Measurements from ENCODE around the gene OGN.

OGN gene

DNA sequence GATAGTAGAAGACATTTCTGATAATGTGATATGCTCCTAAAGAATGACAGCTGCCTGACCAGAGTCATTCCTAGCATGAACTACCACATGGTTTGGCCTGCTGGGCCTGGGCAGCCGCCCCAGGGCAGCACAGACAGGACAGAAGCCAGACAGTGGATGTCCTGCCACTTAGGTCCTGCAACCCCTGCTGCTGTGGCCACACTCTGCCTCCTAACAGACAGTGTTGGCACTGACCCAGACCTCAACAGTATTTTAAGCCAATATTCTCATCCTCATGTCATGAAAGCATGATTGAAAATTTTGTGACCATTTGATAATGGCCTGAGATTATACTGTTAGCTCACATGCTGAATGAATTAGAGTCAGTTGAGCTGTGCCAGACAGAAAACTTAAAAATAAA, 62.8 kb downstream of the OGN start:
- H4K20me1 ChIP-seq (ENCODE audit: control insufficient read depth, insufficient read depth, low read depth, low read length), result no peaks in the 10 kb centered on the region
- no peaks in the 10 kb centered on the region for H3F3A ChIP-seq (ENCODE audit: control insufficient read depth, insufficient read depth)
- no peaks in the 10 kb centered on the region for H3K79me2 ChIP-seq (ENCODE audit: control insufficient read depth, low read length)
- H3K4me1 ChIP-seq (ENCODE audit: control insufficient read depth, low read length), result no peaks in the 10 kb centered on the region
- TF ChIP-seq EZH2phosphoT487 (IDR thresholded peaks at IDR 0.05; ENCODE audit: borderline replicate concordance, low read length), result no peak
- TF ChIP-seq, protein P1, sequence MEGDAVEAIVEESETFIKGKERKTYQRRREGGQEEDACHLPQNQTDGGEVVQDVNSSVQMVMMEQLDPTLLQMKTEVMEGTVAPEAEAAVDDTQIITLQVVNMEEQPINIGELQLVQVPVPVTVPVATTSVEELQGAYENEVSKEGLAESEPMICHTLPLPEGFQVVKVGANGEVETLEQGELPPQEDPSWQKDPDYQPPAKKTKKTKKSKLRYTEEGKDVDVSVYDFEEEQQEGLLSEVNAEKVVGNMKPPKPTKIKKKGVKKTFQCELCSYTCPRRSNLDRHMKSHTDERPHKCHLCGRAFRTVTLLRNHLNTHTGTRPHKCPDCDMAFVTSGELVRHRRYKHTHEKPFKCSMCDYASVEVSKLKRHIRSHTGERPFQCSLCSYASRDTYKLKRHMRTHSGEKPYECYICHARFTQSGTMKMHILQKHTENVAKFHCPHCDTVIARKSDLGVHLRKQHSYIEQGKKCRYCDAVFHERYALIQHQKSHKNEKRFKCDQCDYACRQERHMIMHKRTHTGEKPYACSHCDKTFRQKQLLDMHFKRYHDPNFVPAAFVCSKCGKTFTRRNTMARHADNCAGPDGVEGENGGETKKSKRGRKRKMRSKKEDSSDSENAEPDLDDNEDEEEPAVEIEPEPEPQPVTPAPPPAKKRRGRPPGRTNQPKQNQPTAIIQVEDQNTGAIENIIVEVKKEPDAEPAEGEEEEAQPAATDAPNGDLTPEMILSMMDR (IDR thresholded peaks at IDR 0.05; ENCODE audit: low read depth, low read length, poor library complexity, severe bottlenecking), result no peak
- H3K9me3 ChIP-seq (ENCODE audit: control insufficient read depth, insufficient read depth, low read length), result peaks cover 8% of the 10 kb centered on the region; the same call in 1 of the 2 replicates
- no peak overlapping the region for H3K4me2 ChIP-seq (ENCODE audit: low read length)
- no peaks in the 10 kb centered on the region for H3K27me3 ChIP-seq (ENCODE audit: control insufficient read depth, low read length)
- H3K27ac ChIP-seq (ENCODE audit: low read depth, low read length), result no peak overlapping the region
- no peaks in the 10 kb centered on the region for H3K9me2 ChIP-seq (replicated peaks; ENCODE audit: control insufficient read depth, low read length)
- H3K36me3 ChIP-seq (ENCODE audit: control insufficient read depth, low read length), result peaks cover 63% of the 10 kb centered on the region
- no peak overlapping the region for H3K4me3 ChIP-seq (ENCODE audit: low read length)

DNA sequence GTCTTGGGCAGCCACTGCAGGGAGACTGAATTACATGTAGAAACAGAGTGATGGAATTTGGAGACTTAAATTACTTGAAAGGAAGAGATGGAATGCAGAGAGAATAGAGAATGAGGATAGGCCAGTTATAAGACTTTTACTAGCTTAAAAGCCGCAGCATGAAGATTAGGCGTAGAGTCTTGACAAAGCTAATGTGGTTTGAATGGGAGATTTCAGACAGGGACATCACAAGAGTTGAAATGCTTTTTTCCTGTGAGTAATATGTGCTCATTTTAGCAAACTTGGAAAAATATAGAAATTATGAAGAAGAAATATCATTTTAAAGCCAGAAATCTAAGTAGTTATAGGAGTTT, 71.1 kb downstream of the OGN start:
- TF ChIP-seq EZH2phosphoT487 (IDR thresholded peaks at IDR 0.05; ENCODE audit: borderline replicate concordance, low read length), result no peak
- TF ChIP-seq, protein P1 (IDR thresholded peaks at IDR 0.05; ENCODE audit: low read depth, low read length, poor library complexity, severe bottlenecking), result no peak
- Histone ChIP-seq H3K79me2 (ENCODE audit: control insufficient read depth, low read length) (peaks cover 26% of the 10 kb centered on the region), H3K27ac (ENCODE audit: low read depth, low read length) (no peak overlapping the region), H3K27me3 (ENCODE audit: control insufficient read depth, low read length) (no peaks in the 10 kb centered on the region), H3K4me1 (ENCODE audit: control insufficient read depth, low read length) (no peaks in the 10 kb centered on the region; the same call in 1 of the 2 replicates), H3F3A (ENCODE audit: control insufficient read depth, insufficient read depth) (no peaks in the 10 kb centered on the region), H3K9me2 (replicated peaks; ENCODE audit: control insufficient read depth, low read length) (no peaks in the 10 kb centered on the region), H3K4me2 (ENCODE audit: low read length) (no peak overlapping the region), H3K9me3 (ENCODE audit: control insufficient read depth, insufficient read depth, low read length) (no peaks in the 10 kb centered on the region), H3K4me3 (ENCODE audit: low read length) (no peak overlapping the region), H3K36me3 (ENCODE audit: control insufficient read depth, low read length) (peaks cover 42% of the 10 kb centered on the region), H4K20me1 (ENCODE audit: control insufficient read depth, insufficient read depth, low read depth, low read length) (no peaks in the 10 kb centered on the region)

Data from DOHH2 (cell line).